HEK293 (cell line): ENCODE results near the gene CDKL5.

ENCODE experiments used
- KLF8 ChIP-seq: fragments of 450-650 bp; formaldehyde crosslinking; IDR thresholded peaks from 2 replicates; pipeline ENCODE4 v1.5.1; 2016; ENCODE audit warnings: missing biosample characterization, missing genetic modification characterization
- OVOL3 ChIP-seq: fragments of 450-650 bp; formaldehyde crosslinking; IDR thresholded peaks from 2 replicates; pipeline ENCODE4 v1.5.1; 2016; ENCODE audit warnings: missing biosample characterization, missing genetic modification characterization
- REPIN1 ChIP-seq: fragments of 450-650 bp; formaldehyde crosslinking; IDR thresholded peaks from 2 replicates; pipeline ENCODE4 v1.5.1; 2017; ENCODE audit warnings: missing biosample characterization, missing genetic modification characterization, low read depth
- SETDB1 ChIP-seq: IDR thresholded peaks from one replicate; pipeline ENCODE4 v1.6.1; 2017; ENCODE audit warnings: mild to moderate bottlenecking, low read length, moderate library complexity, mixed read lengths; ENCODE audit not compliant: insufficient read length
- ZBTB17 ChIP-seq: fragments of 450-650 bp; formaldehyde crosslinking; IDR thresholded peaks from 2 replicates; pipeline ENCODE4 v1.5.1; 2016; ENCODE audit warnings: missing biosample characterization, missing genetic modification characterization
- ZBTB48 ChIP-seq: fragments of 450-650 bp; formaldehyde crosslinking; IDR thresholded peaks from 2 replicates; pipeline ENCODE4 v1.5.1; 2016; ENCODE audit warnings: missing biosample characterization, missing genetic modification characterization
- ZFHX2 ChIP-seq: fragments of 450-650 bp; formaldehyde crosslinking; conservative IDR thresholded peaks from 2 replicates; pipeline ENCODE4 v1.5.1; 2016; ENCODE audit warnings: missing biosample characterization, missing genetic modification characterization
- ZFP37 ChIP-seq: fragments of 450-650 bp; formaldehyde crosslinking; IDR thresholded peaks from 2 replicates; pipeline ENCODE4 v1.5.1; 2016; ENCODE audit warnings: missing biosample characterization, missing genetic modification characterization
- ZNF114 ChIP-seq: fragments of 450-650 bp; formaldehyde crosslinking; IDR thresholded peaks from 2 replicates; pipeline ENCODE4 v1.5.0; 2017; ENCODE audit warnings: missing biosample characterization, missing genetic modification characterization
- ZNF132 ChIP-seq: fragments of 450-650 bp; formaldehyde crosslinking; IDR thresholded peaks from 2 replicates; pipeline ENCODE4 v1.5.1; 2017; ENCODE audit warnings: missing biosample characterization, missing genetic modification characterization, borderline replicate concordance
- ZNF146 ChIP-seq: fragments of 450-650 bp; formaldehyde crosslinking; IDR thresholded peaks from 2 replicates; pipeline ENCODE4 v1.5.1; 2016; ENCODE audit warnings: missing biosample characterization, missing genetic modification characterization
- ZNF157 ChIP-seq: fragments of 450-650 bp; formaldehyde crosslinking; IDR thresholded peaks from 2 replicates; pipeline ENCODE4 v1.5.1; 2016; ENCODE audit warnings: missing biosample characterization, missing genetic modification characterization
- ZNF175 ChIP-seq: fragments of 450-650 bp; formaldehyde crosslinking; IDR thresholded peaks from 2 replicates; pipeline ENCODE4 v1.5.1; 2016; ENCODE audit warnings: missing biosample characterization, missing genetic modification characterization
- ZNF266 ChIP-seq: fragments of 450-650 bp; formaldehyde crosslinking; IDR thresholded peaks from 2 replicates; pipeline ENCODE4 v1.5.1; 2016; ENCODE audit warnings: missing biosample characterization, missing genetic modification characterization, low read depth
- ZNF274 ChIP-seq, 2 experiments: fragments of 200-500 bp in 1 of 2; fragments of 450-650 bp in 1 of 2; sonication (Bioruptor generic) in 1 of 2; formaldehyde crosslinking in 1 of 2; IDR thresholded peaks; 2 replicates each; pipeline versions ENCODE4 v1.5.1 to v1.6.1; 2014 to 2016; ENCODE audit warnings: borderline replicate concordance in 1 of 2, inconsistent platforms in 1 of 2, low read length in 1 of 2, missing biosample characterization in 1 of 2, missing genetic modification characterization in 1 of 2
- ZNF311 ChIP-seq: fragments of 450-650 bp; formaldehyde crosslinking; IDR thresholded peaks from 2 replicates; pipeline ENCODE4 v1.5.1; 2017; ENCODE audit warnings: missing biosample characterization, missing genetic modification characterization, borderline replicate concordance
- ZNF37A ChIP-seq: fragments of 450-650 bp; IDR thresholded peaks from 2 replicates; pipeline ENCODE4 v1.5.1; 2018; ENCODE audit warnings: missing biosample characterization, missing genetic modification characterization
- ZNF549 ChIP-seq: fragments of 450-650 bp; IDR thresholded peaks from 2 replicates; pipeline ENCODE4 v1.5.1; 2018; ENCODE audit warnings: missing biosample characterization, missing genetic modification characterization, mild to moderate bottlenecking, inconsistent platforms, moderate library complexity
- ZNF560 ChIP-seq: fragments of 450-650 bp; formaldehyde crosslinking; IDR thresholded peaks from 2 replicates; pipeline ENCODE4 v1.5.1; 2017; ENCODE audit warnings: missing biosample characterization, missing genetic modification characterization, borderline replicate concordance
- ZNF654 ChIP-seq: fragments of 450-650 bp; formaldehyde crosslinking; IDR thresholded peaks from 2 replicates; pipeline ENCODE4 v1.5.1; 2016; ENCODE audit warnings: low read depth, missing biosample characterization, missing genetic modification characterization
- ZNF785 ChIP-seq: fragments of 450-650 bp; formaldehyde crosslinking; IDR thresholded peaks from 2 replicates; pipeline ENCODE4 v1.5.1; 2016; ENCODE audit warnings: missing biosample characterization, missing genetic modification characterization
- ZNF791 ChIP-seq: fragments of 450-650 bp; formaldehyde crosslinking; IDR thresholded peaks from 2 replicates; pipeline ENCODE4 v1.5.1; 2016; ENCODE audit warnings: missing biosample characterization, missing genetic modification characterization
- ZNF843 ChIP-seq: fragments of 450-650 bp; formaldehyde crosslinking; IDR thresholded peaks from 2 replicates; pipeline ENCODE4 v1.5.1; 2016; ENCODE audit warnings: missing biosample characterization, missing genetic modification characterization
- ZSCAN30 ChIP-seq: fragments of 450-650 bp; IDR thresholded peaks from 2 replicates; pipeline ENCODE4 v1.5.1; 2018; ENCODE audit warnings: missing biosample characterization, mild to moderate bottlenecking, missing genetic modification characterization, moderate library complexity
- TF ChIP-seq, protein P1 (sequence below): fragments of 450-650 bp; formaldehyde crosslinking; IDR thresholded peaks from 2 replicates; pipeline ENCODE4 v1.5.1; 2016; ENCODE audit warnings: missing biosample characterization, missing genetic modification characterization
- TF ChIP-seq, protein P2 (sequence below): fragments of 450-650 bp; formaldehyde crosslinking; IDR thresholded peaks from 2 replicates; pipeline ENCODE4 v1.5.1; 2016; ENCODE audit warnings: missing biosample characterization, missing genetic modification characterization
- TF ChIP-seq, protein P3 (sequence below): fragments of 450-650 bp; formaldehyde crosslinking; optimal IDR thresholded peaks from 2 replicates; pipeline ENCODE3; 2016; ENCODE audit warnings: missing biosample characterization, mild to moderate bottlenecking, missing genetic modification characterization
- TF ChIP-seq, protein P4 (sequence below): fragments of 450-650 bp; formaldehyde crosslinking; IDR thresholded peaks from 2 replicates; pipeline ENCODE4 v1.5.1; 2016; ENCODE audit warnings: missing biosample characterization, missing genetic modification characterization
- TF ChIP-seq, protein P5 (sequence below): fragments of 450-650 bp; formaldehyde crosslinking; IDR thresholded peaks from 2 replicates; pipeline ENCODE4 v1.5.1; 2016; ENCODE audit warnings: missing biosample characterization, missing genetic modification characterization, borderline replicate concordance
- TF ChIP-seq, protein P6 (sequence below): fragments of 450-650 bp; formaldehyde crosslinking; IDR thresholded peaks from 2 replicates; pipeline ENCODE4 v1.5.1; 2016; ENCODE audit warnings: missing biosample characterization, missing genetic modification characterization

Gene CDKL5

DNA sequence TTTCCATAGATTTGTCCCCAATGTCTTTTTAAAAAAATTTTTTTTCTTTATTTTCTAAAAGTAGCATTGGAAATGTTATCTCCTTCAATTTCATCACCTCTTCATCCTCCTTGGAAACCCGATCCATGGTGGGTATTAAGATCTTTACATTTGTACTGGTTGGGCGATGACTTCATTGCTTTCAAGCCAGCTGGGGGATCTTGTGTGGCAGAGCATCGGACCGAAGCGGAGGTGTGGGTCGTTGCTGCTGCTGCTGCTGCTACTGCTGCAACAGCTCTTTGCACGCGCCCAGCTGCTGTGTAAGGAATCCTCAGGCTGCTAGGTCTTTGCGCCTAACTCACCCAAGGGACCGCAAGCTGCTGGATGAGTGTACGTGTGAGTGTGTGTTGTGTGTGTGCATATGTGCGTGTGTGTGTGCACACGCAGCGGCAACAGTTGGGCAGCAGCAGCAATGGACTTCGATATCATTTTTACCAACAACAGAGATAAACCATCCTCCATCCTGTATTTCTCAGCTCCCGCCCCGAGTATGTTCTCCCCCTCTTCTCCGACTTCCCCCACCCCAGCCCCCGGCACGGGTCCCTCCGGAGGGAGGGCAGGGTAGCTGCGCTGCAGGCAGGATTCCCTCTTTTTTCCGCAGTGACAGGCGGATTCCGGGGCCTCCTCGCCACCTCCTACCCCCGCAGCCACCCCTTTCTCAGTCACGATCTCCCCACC, 768 bp upstream of the CDKL5 start (continued):
- TF ChIP-seq, protein P1, sequence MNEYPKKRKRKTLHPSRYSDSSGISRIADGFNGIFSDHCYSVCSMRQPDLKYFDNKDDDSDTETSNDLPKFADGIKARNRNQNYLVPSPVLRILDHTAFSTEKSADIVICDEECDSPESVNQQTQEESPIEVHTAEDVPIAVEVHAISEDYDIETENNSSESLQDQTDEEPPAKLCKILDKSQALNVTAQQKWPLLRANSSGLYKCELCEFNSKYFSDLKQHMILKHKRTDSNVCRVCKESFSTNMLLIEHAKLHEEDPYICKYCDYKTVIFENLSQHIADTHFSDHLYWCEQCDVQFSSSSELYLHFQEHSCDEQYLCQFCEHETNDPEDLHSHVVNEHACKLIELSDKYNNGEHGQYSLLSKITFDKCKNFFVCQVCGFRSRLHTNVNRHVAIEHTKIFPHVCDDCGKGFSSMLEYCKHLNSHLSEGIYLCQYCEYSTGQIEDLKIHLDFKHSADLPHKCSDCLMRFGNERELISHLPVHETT (tag by site-specific recombination) = no peak
- TF ChIP-seq ZNF274 (IDR thresholded peaks at IDR 0.05; ENCODE audit: low read length) (no peak), ZNF274 (tag by site-specific recombination; IDR thresholded peaks at IDR 0.05; ENCODE audit: borderline replicate concordance) (no peak), ZNF654 (tag by site-specific recombination) (no peak), ZNF549 (no peak), ZNF175 (tag by site-specific recombination) (no peak), SETDB1 (no peak), ZNF560 (tag by site-specific recombination) (no peak), ZBTB48 (tag by site-specific recombination) (peak; percentile 93), ZFHX2 (tag by site-specific recombination) (no peak), ZNF843 (tag by site-specific recombination) (no peak), ZNF266 (no peak), ZNF37A (no peak), REPIN1 (tag by site-specific recombination) (no peak), ZFP37 (tag by site-specific recombination) (no peak), ZBTB17 (tag by site-specific recombination) (peak; percentile 73), ZNF132 (tag by site-specific recombination) (no peak), ZNF146 (tag by site-specific recombination) (no peak), ZNF791 (no peak), ZNF157 (no peak), KLF8 (tag by site-specific recombination) (no peak), OVOL3 (tag by site-specific recombination) (no peak), ZNF311 (tag by site-specific recombination) (no peak), ZNF785 (tag by site-specific recombination) (no peak), ZNF114 (tag by site-specific recombination) (no peak), ZSCAN30 (no peak)
- TF ChIP-seq, protein P2, sequence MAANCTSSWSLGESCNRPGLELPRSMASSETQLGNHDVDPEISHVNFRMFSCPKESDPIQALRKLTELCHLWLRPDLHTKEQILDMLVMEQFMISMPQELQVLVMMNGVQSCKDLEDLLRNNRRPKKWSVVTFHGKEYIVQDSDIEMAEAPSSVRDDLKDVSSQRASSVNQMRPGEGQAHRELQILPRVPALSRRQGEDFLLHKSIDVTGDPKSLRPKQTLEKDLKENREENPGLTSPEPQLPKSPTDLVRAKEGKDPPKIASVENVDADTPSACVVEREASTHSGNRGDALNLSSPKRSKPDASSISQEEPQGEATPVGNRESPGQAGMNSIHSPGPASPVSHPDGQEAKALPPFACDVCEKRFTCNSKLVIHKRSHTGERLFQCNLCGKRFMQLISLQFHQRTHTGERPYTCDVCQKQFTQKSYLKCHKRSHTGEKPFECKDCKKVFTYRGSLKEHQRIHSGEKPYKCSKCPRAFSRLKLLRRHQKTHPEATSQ (tag by site-specific recombination) = no peak
- TF ChIP-seq, protein P3, sequence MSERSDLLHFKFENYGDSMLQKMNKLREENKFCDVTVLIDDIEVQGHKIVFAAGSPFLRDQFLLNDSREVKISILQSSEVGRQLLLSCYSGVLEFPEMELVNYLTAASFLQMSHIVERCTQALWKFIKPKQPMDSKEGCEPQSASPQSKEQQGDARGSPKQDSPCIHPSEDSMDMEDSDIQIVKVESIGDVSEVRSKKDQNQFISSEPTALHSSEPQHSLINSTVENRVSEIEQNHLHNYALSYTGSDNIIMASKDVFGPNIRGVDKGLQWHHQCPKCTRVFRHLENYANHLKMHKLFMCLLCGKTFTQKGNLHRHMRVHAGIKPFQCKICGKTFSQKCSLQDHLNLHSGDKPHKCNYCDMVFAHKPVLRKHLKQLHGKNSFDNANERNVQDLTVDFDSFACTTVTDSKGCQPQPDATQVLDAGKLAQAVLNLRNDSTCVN (tag by site-specific recombination) = no peak
- TF ChIP-seq, protein P4, sequence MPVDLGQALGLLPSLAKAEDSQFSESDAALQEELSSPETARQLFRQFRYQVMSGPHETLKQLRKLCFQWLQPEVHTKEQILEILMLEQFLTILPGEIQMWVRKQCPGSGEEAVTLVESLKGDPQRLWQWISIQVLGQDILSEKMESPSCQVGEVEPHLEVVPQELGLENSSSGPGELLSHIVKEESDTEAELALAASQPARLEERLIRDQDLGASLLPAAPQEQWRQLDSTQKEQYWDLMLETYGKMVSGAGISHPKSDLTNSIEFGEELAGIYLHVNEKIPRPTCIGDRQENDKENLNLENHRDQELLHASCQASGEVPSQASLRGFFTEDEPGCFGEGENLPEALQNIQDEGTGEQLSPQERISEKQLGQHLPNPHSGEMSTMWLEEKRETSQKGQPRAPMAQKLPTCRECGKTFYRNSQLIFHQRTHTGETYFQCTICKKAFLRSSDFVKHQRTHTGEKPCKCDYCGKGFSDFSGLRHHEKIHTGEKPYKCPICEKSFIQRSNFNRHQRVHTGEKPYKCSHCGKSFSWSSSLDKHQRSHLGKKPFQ (tag by site-specific recombination) = no peak
- TF ChIP-seq, protein P5, sequence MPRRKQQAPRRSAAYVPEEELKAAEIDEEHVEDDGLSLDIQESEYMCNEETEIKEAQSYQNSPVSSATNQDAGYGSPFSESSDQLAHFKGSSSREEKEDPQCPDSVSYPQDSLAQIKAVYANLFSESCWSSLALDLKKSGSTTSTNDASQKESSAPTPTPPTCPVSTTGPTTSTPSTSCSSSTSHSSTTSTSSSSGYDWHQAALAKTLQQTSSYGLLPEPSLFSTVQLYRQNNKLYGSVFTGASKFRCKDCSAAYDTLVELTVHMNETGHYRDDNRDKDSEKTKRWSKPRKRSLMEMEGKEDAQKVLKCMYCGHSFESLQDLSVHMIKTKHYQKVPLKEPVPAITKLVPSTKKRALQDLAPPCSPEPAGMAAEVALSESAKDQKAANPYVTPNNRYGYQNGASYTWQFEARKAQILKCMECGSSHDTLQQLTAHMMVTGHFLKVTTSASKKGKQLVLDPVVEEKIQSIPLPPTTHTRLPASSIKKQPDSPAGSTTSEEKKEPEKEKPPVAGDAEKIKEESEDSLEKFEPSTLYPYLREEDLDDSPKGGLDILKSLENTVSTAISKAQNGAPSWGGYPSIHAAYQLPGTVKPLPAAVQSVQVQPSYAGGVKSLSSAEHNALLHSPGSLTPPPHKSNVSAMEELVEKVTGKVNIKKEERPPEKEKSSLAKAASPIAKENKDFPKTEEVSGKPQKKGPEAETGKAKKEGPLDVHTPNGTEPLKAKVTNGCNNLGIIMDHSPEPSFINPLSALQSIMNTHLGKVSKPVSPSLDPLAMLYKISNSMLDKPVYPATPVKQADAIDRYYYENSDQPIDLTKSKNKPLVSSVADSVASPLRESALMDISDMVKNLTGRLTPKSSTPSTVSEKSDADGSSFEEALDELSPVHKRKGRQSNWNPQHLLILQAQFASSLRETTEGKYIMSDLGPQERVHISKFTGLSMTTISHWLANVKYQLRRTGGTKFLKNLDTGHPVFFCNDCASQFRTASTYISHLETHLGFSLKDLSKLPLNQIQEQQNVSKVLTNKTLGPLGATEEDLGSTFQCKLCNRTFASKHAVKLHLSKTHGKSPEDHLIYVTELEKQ (tag by site-specific recombination) = no peak
- TF ChIP-seq, protein P6, sequence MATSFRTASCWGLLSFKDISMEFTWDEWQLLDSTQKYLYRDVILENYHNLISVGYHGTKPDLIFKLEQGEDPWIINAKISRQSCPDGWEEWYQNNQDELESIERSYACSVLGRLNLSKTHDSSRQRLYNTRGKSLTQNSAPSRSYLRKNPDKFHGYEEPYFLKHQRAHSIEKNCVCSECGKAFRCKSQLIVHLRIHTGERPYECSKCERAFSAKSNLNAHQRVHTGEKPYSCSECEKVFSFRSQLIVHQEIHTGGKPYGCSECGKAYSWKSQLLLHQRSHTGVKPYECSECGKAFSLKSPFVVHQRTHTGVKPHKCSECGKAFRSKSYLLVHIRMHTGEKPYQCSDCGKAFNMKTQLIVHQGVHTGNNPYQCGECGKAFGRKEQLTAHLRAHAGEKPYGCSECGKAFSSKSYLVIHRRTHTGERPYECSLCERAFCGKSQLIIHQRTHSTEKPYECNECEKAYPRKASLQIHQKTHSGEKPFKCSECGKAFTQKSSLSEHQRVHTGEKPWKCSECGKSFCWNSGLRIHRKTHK = no peak
